Activated CD8-positive, alpha-beta memory T cell treated with anti-CD3 and anti-CD28 coated beads, Interleukin-2, amount 50 U/mL, for 24 hours (primary cell): ENCODE data around the gene WDR20.
"Not testable (repeated sequence)": the region's sequence is repeated elsewhere in the genome, so short reads cannot be mapped to it uniquely, and the experiment has no call there.

Experiments
- DNase-seq: peaks from one replicate; pipeline ENCODE4 v3.0.0-alpha.2; 2020; ENCODE audit errors: extremely low read depth

WDR20 gene

DNA sequence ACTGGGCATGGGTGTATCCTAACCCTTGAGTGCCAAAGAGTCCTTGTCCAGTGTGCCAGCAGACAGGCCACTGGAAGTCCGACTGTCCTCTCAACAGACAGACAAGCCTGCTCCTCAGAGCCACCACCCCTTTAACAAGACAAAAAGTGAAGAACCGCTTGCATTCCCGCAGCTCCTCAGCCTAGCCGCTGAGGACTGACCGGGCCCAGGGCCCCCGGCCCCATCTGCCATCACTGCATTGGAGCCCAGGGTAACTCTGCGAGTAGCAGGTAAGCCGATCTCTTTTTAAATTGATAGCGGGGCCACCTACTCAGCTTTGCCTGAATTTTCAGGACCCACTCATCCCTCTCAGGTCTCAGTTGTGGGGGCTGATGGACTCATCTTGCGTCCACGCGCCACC, 96.3 kb downstream of the WDR20 start:
- DNase-seq, result no peak

DNA sequence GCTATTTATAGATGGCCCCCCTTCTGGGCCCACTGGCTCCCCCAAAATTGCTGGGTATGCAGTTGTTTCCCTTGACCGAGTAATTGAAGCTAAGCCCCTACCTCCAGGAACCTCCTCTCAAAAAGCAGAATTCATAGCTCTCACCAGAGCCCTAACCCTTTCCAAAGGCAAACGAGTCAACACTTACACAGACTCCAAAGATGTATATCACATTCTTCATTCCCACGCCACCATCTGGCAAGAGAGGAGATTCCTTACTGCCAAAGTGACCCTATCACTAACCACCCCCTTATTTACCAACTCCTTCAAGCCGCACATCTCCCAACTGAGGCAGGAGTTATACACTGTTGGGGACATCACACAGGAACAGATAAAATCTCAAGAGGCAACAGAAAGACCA, 98.4 kb downstream of the WDR20 start:
- DNase-seq, result no peak

DNA sequence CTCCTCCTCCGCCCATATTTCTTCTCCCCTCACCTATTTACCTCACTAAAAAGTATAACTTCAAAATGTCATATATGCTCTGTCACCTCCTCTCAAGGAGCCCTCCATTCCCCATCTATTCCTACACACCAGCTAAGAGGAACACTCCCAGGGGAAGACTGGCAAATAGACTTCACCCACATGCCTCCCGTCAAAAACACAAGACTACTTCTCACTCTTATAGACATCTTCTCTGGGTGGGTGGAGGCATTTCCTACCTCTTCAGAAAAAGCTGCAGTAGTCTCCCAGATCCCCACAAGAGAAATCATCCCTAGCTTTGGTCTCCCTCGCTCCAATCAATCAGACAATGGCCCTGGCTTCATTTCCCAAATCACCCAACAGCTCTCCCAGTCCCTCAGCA, 99.1 kb downstream of the WDR20 start:
- DNase-seq, result no peak

DNA sequence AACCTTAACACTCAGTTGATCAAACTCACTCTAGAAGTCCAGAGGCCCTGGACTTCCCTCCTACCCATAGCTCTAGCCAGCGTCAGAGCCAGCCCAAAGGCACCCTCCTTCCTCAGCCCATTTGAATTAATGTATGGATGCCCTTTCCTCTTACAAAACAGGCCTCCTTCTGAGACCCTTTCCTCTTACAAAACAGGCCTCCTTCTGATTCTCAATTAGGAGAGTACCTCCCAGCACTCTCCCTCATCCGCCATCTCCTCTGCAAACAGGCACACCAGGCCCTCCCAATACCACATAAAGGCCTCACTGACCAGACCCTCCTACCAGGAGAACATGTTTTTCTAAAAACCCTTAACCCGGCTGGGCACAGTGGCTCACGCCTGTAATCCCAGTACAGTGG, 99.5 kb downstream of the WDR20 start:
- DNase-seq, result no peak

DNA sequence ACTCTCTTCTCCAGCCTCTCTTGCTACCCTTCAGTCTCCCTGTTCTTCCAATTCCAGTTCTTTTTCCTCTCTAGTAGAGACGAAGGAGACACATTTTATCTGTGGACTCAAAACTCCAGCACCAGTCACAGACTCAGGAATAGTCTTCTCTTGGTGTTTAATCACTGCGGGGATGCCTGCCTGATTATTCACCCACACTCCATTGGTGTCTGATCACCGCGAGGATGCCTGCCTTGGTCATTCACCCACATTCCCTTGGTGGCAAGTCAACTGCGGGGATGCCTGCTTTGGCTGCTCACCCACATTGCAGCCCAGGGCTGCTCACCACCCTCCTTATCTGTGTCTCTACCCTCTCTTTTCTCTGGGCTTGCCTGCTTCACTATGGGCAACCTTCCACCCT, 100.8 kb downstream of the WDR20 start:
- DNase-seq, result not testable (repeated sequence)

DNA sequence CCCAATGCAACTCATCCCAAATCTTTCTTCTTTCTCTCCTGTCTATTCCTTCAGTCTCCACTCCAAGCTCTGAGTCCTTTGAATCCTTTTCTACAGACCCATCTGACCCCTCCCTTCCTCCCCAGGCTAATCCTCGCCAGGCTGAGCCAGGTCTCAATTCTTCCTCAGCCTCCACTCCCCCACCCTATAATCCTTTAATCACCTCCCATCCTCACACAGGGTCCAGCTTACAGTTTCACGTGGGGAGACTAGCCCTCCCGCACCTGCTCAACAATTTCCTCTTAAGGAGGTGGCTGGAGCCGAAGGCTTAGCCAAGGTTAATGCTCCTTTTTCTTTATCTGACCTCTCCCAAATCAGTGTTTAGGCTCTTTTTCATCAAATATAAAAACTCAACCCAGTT, 101.5 kb downstream of the WDR20 start:
- no peak for DNase-seq

DNA sequence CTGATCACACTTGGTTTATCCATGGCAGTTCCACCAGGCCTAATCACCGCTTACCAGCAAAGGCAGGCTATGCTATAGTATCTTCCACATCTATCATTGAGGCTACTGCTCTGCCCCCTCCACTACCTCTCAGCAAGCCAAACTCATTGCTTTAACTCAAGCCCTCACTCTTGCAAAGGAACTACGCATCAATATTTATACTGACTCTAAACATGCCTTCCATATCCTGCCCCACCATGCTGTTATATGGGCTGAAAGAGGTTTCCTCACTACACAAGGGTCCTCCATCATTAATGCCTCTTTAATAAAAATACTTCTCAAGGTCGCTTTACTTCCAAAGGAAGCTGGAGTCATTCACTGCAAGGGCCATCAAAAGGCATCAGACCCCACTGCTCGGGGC, 104.1 kb downstream of the WDR20 start:
- DNase-seq, result not testable (repeated sequence)

DNA sequence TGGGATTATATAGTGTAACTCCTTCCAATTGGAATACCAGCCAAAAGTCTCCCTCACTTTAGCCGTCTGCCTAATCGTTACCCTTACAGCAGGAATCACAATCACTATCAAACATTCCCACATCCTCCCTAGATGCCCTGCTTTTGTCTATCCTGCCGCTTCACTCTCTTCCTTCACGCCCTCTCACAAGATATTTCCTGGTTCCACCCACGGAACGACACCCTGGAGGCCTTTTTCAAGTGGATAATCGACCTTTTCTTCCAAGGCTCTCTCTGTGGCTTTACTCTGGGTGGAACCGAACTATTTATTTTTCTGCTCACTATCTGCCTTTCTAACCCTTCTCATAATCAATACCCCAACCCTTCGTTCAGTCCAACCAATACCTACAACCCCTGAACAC, 106.4 kb downstream of the WDR20 start:
- DNase-seq, result no peak

DNA sequence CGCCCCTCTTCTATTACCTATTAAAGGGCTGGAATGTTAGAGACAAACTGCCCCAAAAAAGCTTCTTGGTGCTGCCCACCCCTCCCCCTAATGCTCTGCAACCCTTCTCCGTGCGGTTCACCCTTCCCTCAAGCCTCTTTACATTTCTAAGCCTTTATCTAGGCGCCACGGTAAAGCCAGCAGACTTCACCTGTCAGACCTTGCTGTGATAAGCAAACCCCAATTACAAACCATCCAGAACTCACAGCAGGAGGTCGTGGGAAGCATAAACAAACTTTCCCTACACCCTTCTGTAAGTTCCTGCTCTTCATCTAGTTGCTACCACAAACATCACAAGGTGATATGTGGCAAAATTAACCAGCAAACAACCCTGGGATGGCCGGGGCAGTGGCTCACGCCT, 108.4 kb downstream of the WDR20 start:
- no peak for DNase-seq

DNA sequence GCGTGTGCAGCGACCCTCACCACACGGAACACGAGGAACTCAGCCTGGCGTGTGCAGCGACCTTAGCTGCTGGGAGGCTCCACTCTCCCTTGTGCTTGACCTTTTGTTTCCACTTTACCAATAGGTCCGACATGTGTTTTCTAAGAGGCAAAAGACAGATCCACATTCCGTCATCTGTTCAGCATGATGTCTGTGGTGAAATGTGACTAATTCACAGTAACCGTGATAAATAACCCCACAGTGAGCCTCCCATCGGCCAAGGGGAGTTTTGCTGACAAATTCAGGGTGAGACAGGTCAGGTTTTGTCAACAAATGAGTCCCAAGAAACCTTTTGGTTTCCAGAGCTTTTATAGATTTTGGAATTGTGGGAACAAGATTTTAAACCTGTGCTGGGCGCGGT, 109.3 kb downstream of the WDR20 start:
- DNase-seq, result no peak

DNA sequence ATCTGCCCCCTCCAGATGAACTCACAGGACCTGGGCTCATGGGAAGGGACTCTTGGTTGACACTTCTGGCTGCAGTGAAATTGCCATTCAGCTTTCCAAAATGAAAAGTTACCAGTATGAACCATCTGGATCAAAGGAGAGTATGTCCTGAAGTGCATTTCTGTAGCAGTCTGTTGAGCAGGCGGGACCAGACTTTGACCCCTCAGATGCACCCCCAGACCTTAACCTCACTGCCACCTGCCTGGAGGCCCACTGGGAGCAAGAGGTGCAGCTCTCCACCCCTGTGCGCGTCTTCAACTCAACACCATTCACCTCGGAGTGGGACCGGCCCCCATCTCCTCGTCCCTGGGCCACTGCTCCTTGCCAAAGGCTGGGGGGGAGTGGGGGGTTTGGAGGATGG, 110.3 kb downstream of the WDR20 start:
- DNase-seq, result no peak

DNA sequence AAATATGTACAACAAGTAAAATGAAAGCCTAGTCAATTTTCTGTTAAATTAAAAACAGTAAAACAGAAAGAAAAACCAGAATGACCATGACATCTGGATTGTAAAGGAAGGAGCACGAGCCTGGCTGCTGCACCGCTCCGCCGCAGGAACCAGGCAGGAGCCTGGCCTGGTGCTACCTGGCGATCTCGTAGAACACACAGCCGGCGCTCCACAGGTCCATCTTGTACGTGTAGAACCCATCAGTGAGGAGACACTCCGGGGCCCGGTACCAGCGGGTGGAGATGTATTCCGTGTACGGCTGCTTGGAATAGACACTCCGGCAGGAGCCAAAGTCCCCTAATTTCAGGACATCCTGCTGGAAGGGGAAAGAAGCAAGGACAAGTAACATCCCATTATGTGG, 110.9 kb downstream of the WDR20 start:
- no peak for DNase-seq

DNA sequence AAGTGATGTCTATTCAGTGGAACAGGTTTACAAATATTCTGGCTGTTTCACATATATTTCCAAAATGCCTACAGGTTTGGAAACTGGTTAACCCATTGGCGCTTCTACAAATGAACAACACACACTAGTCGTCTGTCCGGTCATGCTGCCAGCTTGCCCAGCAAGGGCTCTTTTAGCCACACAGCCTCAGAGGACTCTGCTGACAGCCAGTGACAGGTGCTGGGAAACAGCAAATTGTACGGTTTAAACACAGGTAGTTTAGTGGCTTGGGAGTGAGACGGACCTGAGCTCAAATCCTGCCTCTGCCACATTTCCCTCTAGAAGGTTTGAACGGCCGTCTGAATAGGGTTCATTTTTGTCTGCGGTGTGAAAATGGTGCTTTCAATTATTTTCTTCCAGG, 111.5 kb downstream of the WDR20 start:
- no peak for DNase-seq

DNA sequence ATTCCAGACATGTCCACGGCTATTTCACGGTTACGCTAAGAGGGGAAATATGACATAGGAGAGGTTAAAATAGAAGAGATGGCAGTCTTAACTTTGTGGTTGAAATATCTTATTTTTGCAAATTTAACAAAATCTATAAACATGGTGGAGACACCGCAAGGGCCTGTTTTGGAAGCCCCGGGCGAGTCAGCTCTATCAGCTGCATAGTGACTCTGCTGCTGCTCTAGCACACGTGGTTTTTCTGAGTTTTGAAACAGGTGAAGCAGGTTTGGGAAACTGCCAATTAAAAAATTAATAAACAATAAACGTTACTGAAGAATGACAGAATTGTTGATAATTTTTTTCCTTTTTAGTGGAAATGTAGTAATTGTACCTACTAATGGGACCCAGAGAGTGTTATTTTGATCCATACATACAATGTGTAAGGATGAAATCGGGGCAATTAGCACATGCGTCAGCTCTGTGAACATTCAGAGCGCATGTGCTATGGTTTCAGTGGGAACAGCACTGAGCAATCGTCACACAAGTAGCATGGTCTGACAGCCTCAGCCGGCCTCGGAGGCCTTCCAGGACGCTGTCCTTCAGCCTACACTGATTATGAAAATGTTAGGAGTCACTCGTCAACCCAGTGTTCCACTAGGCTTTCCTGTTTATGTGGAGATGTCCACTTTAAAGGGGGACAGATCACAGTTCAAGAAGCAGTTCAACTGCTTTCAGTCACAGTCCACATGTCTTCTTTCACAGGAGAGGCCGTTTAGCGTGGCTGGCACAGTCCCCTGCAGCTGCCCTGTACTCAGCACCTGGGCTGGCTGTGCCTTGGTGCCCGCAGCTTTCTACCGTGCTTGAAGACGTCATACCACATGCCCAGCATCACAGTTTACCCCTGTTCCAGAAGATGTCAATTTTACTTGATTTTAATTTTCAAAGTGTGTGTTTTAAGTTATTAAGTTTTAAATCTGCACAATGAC, 113.4 kb downstream of the WDR20 start:
- no peak for DNase-seq

DNA sequence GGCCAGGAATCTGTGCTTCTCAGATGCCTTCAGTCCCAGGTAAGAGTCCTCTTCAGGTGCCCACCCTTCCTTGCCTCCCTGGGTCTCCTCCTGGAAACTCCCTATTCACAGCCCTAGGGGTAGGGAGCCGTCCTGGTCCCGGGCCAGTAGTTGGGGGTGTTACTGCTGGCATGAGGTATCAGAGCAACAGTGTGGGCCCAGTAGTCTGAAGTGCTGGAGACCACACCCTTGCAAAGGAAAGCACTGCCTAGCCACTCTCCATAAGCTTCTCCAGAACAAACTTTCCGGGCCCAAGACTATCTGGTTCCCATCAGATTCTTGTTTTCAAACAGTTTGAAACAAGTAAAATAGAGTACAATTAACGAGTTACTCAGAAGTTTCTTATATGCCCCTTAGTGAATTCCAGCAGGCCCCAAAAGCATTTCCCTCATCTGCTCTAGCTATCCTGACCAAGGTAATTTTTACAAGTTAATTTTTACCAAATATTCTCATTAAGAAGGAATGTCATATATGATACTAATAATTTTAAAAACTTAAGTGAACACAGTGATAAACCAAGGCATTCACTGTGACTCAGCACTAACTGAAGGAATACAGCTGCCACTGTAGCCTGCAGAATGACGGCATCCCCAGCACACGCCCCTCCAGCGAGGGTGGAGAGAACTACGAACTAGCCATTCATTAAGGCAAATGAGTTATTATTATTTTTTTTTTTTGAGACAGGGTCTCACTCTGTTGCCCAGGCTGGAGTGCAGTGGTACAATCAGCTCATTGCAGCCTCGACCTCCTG, 115.9 kb downstream of the WDR20 start:
- no peak for DNase-seq

DNA sequence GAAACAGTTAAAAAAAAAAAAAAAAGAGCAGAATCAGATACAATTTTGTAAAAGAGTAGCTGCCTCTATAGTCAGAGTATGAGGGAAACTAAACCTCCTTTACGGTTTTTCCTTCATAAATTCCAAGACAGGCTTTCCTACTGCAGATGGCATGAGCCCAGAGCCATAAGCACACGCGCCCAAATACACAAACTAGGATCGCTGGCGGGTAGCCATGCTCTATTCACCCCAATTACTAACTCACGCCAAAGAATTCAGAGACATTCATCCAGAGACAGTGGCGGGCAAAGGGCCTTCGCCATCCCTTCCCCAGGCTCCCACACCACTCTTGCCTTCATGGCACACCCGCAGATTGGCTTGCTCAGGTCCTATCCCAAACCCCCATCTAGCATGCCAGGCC, 117.0 kb downstream of the WDR20 start:
- no peak for DNase-seq

DNA sequence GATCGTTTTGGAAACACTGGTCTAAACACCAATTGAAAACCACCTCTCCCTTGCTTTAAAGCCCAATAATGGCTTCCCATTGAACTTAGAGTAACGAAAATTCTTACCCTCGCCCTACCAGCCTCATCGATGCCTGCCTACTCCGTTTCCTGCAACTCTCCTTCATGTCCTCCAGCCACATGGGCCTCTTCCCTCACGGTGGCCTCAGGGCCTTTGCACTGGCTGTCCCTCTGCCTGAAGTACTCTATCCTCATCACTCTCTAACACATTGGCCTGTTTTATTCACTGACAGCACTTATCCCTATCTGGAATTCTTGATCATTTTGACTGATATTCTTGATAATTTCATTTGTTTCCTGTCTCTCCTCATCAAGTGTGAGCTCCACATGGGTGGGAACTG, 118.4 kb downstream of the WDR20 start:
- no peak for DNase-seq
